H1 (cell line): Measurements from ENCODE around the gene NUTM2G. TPM values are rescaled to one million over a fixed set of nuclear protein-coding genes. Genes with fewer than 3 reads are reported as not detected.

Source experiments
- polyA plus RNA-seq, 7 experiments: library from polyadenylated mRNA; depleted of rRNA in 3 of 7; stranded (reverse) in 5 of 7; unstranded in 2 of 7; fragments of >200 nt in 5 of 7; fragments of 200-250 nt in 2 of 7; gene quantifications; 1 replicate in 5 of 7; 2 replicates in 1 of 7; 4 replicates in 1 of 7; pipeline versions ENCODE4 v1.2.1 to v1.2.3, GENCODE V29; 2011 to 2013; ENCODE audit warnings: missing spikeins in 2 of 7, mixed read lengths in 2 of 7
- total RNA-seq: library from RNA; stranded (reverse); fragmentation: NEBNext Ultra II Directional; extraction: Animal tissue kit (Norgen Biotek cat#: 25700); gene quantifications from 2 replicates; pipeline ENCODE4 v1.2.1, GENCODE V29; 2021

The NUTM2G gene
- total and polyA plus RNA-seq, 2 of the 8 experiments (the other 6 are each of a cell fraction or from before 2014, with no cell fraction given) = 0.27 TPM; not detected in 1

Other genes with a start within 250 kb of the NUTM2G start
- 16.1 and 16.8 TPM in 2 replicates for gene ZNF510, start 150.8 kb upstream of the NUTM2G start, total RNA-seq
- 3.3 and 5.3 TPM in 2 replicates for gene ZNF510, start 150.8 kb upstream of the NUTM2G start, polyA plus RNA-seq (2011; rRNA removed)
- 5.2 and 7.4 TPM in 2 replicates for gene ZNF782, start 74.3 kb upstream of the NUTM2G start, total RNA-seq
- 1.1 and 1.4 TPM in 2 replicates for gene ZNF782, start 74.3 kb upstream of the NUTM2G start, polyA plus RNA-seq (2011; rRNA removed)
- gene CTSV, start 110.3 kb downstream of the NUTM2G start, total RNA-seq = 113 and 114 TPM in 2 replicates
- 57.0 and 91.0 TPM in 2 replicates for gene CTSV, start 110.3 kb downstream of the NUTM2G start, polyA plus RNA-seq (2011; rRNA removed)